Esophagus mucosa (tissue), 1 donor: ENCODE measurements around the gene STRN. TPM values are rescaled to one million over a fixed set of nuclear protein-coding genes. Genes with fewer than 3 reads are reported as not detected.
"Not testable (repeated sequence)": the region's sequence is repeated elsewhere in the genome, so short reads cannot be mapped to it uniquely, and the experiment has no call there.

Experiments used
- ATAC-seq: fragments of 200-7000 bp; cut with Tn5 transposase; one replicate; pipeline ENCODE4 v1.9.1; 2020
- total RNA-seq: library from RNA; stranded (reverse); gene quantifications from one replicate; pipeline ENCODE4 v1.2.4, GENCODE V29; 2023
- donor health status: DM: yes; HTN: yes; CAD: no.

The STRN gene, protein sequence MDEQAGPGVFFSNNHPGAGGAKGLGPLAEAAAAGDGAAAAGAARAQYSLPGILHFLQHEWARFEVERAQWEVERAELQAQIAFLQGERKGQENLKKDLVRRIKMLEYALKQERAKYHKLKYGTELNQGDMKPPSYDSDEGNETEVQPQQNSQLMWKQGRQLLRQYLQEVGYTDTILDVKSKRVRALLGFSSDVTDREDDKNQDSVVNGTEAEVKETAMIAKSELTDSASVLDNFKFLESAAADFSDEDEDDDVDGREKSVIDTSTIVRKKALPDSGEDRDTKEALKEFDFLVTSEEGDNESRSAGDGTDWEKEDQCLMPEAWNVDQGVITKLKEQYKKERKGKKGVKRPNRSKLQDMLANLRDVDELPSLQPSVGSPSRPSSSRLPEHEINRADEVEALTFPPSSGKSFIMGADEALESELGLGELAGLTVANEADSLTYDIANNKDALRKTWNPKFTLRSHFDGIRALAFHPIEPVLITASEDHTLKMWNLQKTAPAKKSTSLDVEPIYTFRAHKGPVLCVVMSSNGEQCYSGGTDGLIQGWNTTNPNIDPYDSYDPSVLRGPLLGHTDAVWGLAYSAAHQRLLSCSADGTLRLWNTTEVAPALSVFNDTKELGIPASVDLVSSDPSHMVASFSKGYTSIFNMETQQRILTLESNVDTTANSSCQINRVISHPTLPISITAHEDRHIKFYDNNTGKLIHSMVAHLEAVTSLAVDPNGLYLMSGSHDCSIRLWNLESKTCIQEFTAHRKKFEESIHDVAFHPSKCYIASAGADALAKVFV
- total RNA-seq = 38.5 TPM

DNA sequence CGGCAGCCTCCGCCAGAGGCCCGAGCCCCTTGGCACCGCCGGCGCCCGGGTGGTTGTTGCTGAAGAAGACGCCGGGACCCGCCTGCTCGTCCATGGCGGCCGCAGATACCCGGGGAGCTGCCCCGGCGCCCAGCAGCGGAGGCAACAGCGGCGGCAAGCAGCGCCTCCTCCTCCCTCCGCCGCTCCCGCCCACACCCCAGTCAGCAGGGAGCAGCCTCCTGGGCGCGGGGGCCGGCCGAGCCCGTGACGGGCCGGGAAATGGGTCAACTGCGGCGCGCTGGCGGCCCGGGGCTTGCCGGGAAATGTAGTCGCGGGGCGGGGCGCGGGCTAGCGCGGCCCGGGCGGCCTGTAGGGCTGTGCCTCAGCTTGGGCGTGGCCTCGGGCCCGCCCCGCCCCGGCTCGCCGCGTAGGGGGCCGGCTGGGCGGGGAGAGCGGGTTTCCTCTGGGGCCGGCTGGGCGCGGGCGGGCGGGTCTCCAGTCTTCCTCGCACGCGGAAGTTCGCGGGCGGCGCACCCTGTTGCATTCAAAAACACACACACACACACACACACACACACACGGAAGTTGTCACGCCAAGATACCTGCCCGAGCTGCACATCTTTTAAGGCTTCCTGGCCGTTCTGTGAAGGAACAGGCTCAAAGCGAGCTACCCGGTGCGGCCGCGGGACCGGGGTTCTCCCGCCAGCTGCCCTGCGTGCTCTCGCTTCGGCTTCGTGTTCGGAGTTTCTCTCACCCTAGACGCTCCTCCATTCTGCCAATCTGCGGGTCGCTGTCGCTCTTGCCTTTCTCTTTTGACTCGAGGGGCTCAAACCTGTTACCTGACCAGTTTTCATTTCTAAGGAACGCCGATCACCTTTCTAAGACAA lies at the start of gene STRN:
TSS of gene STRN (minus strand) at position 167 of the 866 bp plus-strand sequence. CDS start at position 94, 73 bp downstream.
- peak; percentile 97 for ATAC-seq

GRCh38 chr2:37013315-37013641 lies 46.9 kb upstream of the STRN start:
- ATAC-seq = no peak

DNA sequence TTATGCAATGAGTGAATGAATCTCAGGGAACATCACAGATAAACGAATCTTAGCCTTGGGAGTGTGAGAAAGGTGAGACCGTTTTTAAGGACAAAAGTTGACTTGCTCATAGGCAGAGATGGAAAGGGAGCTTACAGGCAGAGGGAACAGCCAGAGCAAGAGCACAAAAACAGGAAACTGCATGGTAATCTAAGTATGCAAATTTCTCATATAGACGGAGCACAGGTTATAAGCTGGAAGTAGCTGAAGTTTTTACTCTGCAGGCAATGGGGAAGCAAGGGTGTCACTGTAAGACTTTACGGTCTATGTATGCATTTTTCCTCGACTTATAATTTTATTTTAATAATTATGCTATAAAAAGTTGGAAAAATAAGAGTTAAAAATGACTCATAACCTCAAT lies 44.8 kb upstream of the STRN start:
- no peak for ATAC-seq

- ATAC-seq = peak; percentile 69
Measured at GRCh38 chr2:37005118-37005868, 39.0 kb upstream of the STRN start.

- ATAC-seq = no peak
Measured at GRCh38 chr2:37000988-37001556, 34.7 kb upstream of the STRN start.

DNA sequence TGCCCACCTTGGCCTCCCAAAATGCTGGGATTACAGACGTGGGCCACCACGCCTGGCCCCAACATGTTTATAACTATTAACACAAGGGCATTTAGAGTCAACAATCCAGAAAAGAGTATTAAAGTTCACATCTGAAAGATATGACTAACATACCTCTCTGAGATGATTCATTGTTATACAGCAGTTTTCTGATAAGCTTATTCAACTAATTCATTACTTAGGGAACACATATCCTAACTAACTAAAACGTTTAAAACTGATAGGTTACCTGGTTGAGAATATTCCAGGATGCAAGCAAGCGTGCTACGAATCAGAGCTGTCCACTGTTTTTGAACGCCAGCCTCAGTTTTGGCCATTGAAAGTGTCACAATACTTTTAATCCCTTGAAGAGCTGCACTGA lies 34.0 kb upstream of the STRN start:
- peak; percentile 65 for ATAC-seq

- ATAC-seq = not testable (repeated sequence)
Measured at GRCh38 chr2:36999416-36999815, 33.1 kb upstream of the STRN start.

DNA sequence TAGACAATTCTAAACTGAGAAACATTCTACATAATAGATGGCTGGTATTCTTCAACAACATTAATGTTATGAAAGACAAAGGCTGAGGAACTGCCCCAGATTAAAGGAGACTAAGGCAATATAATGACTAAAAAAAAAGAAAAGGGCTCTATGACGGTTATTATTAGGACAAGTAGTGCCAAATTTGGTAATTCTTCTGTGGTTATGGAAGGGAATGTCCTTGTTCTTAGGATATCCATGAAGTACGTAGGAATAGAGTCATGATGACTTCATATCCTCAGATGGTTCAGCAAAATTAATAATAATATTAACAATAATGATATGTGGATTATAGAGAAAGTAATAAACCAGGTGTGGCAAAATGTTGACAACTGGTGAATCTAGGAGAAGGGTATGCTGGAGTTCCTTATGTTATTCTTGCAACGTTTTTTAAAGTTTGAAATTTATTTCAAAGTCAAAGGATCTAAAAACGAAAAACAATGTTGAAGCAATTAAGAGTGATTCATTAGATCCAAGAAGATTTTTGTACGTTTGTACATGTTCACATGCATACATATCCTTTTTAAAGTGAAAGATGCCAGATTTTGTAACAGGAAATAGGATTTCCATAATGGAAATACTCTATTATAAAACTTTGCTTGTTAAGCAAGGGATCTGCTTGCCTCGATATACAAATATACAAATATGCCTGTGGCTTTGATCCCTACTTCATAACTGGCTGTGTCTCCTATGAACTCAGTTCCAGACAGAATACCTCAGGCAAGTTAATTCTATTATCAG lies 27.7 kb upstream of the STRN start:
- no peak for ATAC-seq

- ATAC-seq = no peak
Measured at GRCh38 chr2:36988008-36988407, 21.7 kb upstream of the STRN start.

DNA sequence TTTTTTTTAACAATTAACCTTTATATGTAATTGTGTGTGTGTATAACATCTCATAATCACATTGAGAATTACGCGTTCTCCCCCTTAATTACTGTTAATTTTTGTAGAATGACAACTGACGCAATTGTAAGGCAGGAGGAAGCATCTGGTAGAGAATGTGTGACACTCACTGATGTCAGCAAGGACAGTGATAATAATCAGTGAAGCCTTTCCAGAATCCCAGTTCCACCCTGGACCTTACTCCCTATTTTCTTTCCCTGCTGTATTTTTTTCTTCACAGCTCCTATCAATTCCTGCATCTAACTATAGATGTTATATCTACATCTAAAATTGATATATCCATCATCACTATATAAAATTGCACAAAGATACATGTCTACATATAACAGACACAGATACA lies 16.1 kb upstream of the STRN start:
- ATAC-seq = no peak

- ATAC-seq = no peak
Measured at GRCh38 chr2:36981911-36982310, 15.6 kb upstream of the STRN start.

GRCh38 chr2:36979007-36979406 lies 12.7 kb upstream of the STRN start:
- not testable (repeated sequence) for ATAC-seq

DNA sequence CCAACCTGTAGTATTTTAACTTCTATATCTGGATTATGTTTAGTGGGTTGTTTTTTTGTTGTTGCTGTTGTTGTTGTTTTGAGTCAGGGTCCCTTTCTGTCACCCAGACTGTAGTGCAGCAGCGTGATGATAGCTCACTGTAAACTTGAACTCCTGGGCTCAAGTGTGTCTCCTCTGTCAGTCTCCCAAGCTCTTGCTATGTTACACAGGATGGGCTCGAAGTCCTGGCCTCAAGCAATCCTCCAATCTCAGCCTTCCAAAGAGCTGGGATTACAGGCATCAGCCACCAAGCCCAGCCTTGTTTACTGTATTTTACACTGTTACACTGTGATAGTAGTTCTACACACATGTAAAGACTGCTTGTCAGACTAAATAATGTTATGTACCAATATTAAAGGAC lies 9.7 kb upstream of the STRN start:
- ATAC-seq = no peak

DNA sequence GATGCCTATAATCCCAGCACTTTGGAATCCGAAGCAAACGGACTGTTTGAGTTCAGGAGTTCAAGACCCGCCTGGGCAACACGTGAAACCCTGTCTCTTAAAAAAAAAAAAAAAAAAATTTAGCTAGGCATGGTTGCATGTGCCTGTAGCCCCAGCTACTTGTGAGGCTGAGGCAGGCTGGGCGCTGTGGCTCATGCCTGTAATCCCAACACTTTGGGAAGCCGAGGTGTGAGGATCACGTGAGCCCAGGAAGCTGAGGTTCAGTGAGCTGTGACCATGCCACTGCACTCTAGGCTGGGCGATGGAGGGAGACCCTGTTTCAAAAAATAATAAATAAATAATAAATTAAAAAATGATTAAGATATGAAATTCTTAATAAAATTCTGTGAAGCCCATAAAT lies 9.0 kb upstream of the STRN start:
- ATAC-seq = no peak

- no peak for ATAC-seq
Measured at GRCh38 chr2:36973320-36973719, 7.0 kb upstream of the STRN start.

DNA sequence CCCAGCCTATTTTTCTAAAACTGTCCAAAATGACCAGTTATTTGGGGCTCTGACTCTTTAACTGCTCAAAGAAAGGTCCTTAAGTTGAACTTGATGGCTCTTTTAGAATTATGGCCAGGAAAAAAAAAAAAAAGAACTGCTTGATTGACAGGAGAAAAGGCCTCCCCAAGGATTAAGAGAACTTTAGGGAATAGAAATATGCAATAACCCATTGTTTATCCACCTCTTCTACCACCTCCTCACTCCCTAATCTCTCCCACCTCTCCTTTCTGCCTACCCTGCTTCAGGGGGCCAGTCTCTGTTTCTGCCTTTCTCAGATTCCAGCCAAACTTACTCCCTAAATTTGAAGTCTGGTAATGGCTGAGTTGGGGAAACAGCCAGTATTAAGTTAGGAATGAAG lies 5.7 kb upstream of the STRN start:
- no peak for ATAC-seq

- ATAC-seq = no peak
Measured at GRCh38 chr2:36967236-36967876, 1.0 kb upstream of the STRN start.

GRCh38 chr2:36965751-36966369 lies 476 bp downstream of the STRN start:
- ATAC-seq = peak; percentile 54

GRCh38 chr2:36965206-36965605 lies 1.1 kb downstream of the STRN start:
- no peak for ATAC-seq

GRCh38 chr2:36964496-36965058 lies 1.8 kb downstream of the STRN start:
- no peak for ATAC-seq
